GM19397 (cell line): ENCODE data around the gene TTC16.
"Not testable (repeated sequence)": the region's sequence is repeated elsewhere in the genome, so short reads cannot be mapped to it uniquely, and the experiment has no call there.

ENCODE experiments used
- ATAC-seq: cut with Tn5 transposase; IDR thresholded peaks from one replicate; pipeline ENCODE4 v1.9.1; 2021; ENCODE audit warnings: mild to moderate bottlenecking, moderate library complexity; ENCODE audit not compliant: unreplicated experiment

Gene TTC16

DNA sequence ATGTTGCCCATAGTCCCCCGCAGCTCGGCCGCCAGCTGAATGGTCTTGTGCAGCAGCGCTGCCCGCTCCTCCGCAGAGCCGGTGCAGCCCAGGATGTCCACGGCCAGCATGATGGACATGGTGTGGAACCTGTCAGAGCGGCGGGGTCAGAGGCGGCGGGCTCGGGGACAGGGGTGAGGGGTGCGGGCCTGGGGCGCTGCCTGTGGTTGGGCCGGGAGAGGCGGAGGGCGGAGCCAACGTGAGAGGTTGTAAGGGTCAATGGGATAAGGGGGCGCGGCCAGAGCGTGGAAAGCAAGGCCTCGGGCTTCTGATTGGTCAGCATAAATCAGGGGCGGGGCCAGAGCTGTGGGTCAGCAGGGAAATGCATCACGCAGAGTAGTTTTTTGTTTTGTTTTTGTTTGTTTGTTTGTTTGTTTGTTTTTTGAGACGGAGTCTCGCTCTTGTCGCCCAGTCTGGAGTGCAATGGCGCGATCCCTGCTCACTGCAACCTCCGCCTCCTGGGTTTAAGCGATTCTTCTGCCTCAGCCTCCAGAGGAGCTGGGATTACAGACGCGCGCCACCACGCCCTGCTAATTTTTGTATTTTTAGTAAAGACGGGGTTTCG lies 26.1 kb downstream of the TTC16 start:
- ATAC-seq: no peak

DNA sequence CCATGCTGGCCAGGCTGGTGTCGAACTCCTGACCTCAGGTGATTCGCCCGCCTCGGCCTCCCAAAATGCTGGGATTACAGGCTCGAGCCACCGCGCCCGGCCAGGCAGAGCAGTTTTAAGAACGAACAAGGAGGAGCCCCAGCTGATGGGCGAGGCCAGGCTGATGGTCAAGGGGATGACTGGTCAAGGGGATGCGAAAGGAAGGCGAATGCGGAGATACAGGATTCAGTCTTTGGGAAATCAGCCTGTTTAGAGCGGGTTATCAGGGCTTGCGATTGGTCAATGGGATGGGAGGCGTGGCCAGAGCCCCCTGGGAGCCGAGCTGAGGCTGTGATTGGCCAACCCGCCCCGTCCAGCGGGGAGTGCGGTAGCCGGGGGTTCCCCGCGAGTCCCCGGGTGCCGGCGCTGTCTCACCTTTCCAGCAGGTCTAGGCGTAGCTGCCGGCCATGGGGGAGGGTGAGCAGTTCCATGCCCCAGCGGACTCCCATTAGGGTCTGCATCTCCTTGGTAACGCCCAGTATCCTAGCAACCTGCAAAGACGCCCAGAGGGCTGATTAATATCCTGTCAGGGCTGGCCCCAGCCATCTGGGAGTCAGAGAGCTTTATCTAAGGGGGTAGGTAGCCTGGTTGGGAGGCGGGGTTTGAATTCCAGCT lies 26.7 kb downstream of the TTC16 start:
- no peak for ATAC-seq

DNA sequence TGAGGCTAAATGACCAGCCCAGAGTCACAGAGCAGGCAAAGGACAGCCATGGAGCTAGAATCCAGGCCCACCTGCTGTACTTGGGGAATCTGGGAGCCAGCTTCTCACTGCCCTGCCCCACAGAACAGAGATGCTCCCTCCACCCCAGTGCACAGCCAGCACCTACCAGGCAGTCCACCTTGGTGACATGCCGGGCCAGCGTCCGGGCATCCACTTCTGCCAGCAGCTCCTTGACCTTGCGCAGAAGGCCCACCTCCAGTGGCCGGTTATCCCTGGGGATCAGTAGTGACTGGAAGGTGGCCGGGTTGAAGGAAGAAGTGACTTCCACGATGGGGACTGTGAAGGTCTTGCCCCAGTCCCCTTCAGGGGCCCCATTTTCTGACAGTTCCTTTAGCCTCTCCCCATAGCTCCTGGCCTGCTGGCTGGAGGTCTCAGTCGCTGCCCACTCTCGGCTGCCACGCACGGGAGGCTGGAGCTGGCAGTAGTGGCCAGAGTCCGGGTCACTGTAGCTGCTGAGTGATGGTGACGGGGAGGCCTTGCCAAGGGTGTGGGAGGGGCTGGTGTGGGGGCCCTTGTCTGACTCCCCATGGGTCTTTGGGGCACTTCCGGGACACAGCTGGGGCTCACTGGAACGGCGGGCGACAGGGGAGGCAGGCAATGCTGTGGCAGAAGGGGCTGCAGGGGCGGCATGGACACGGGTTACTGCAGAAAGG lies 28.7 kb downstream of the TTC16 start:
- ATAC-seq: no peak

DNA sequence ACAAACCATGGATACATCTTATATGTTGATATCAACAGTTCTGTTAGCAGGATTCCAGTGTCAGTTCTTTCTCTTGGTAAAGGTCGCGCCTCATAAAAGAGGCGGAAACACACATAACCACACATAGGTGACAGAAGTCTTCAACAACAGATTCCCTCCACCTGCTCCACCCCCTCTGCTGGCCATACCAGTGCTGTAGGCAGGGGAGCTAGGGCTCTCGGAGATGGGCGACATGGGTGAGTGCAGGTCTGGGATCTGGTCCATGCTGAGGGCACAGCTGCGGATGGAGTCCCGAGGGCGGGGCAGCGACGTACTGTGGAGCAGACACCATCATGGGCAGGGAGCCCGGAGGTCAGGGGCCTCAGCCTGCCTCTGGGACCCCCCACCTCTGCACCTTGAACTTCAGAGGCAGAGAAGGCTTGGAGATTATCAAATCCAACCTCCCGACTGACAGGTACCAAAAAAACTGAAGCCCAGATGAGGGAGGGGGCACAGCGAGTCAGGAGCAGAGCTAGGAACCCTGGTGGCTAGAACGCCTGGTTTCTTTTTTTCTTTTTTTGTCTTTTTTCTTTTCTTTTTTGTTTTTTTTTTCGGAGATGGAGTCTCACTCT lies 31.2 kb downstream of the TTC16 start:
- no peak for ATAC-seq

DNA sequence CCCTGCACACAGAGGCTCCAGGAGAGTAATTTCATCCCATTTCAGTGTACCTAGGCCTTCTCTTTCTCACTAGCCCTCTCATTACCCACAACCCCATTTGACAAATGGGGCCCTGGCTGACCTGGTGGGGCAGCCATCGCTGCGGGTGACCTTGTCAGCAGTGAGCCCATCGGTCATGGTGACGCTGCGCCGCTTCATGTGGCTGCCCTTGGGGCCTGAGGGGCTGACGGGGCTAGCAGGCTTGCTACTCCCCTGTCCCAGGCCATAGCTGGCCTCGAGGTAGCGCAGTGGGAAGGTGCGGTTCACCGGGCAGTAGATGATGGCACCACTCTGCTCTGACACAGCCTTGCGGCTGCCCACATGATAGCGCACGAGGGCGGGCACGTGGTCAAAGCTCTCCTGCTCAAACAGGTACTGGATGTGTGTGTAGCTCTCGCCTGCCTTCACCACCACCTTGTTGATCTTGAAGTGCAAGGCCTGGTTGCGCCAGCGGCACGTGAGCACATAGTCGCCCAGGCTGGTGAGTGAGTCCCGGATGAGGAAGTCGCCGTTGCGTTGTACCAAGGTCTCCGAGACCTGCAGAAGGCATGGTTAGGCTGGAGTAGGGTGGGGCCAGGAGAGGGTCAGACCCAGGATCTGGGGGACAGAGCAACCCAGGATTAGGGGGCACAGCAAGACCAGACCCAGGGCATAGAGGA lies 33.4 kb downstream of the TTC16 start:
- no peak for ATAC-seq

DNA sequence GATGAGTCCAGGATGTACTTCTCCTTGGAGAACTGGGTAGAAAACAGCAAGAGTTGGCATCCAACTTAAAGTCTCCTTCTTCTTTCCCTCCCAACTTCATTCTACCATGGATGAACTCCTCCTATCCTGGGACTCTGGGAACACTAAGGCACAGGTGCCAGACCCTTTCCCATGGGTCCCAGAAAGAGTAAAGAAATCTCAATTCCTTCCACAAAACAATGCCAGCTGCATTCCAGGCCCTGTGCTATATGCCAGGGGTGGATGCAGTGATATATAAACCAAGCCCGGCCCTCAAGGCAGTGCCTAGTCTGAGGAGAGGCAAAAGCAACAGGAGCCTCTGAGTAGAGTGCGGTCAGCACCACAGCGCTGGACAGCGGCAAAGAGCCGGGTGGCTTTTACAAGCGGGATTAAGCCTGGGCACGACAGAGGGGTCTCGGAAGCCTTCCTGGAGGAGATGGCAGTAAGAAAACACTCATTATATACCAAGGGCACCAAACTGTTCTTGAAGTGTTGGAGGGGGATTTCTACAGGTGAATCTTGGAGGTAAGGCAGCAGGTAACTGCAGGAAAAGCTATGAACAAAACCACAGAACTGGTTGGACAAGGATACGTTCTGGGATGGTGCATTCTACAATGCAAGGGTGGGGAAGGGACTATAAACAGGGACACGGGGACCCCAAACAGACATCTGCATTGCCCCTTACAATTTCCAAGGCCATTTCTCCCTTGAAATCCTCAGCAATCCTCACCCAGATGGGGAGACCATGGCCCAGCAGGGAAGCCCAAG lies 35.6 kb downstream of the TTC16 start:
- no peak for ATAC-seq

DNA sequence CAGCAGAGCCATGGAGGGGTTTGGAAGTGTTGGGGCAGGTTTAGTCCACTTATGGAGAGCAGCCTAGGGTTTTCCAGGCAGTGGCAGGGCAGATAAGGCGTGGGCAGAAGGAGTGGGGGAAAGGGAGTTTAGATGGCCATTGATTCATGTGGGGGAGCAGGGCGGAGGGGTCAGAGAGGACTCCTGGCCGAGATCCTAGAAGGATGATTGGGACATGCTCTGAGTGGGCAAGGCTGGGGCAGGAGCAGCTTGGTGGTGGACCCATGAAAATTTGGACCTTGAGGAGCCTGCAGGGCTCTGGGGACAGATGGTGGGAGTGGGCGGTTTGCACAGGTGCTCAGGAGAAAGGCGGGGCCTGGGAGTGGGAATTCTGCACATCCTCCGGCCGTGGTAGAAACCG lies 37.3 kb downstream of the TTC16 start:
- no peak for ATAC-seq

DNA sequence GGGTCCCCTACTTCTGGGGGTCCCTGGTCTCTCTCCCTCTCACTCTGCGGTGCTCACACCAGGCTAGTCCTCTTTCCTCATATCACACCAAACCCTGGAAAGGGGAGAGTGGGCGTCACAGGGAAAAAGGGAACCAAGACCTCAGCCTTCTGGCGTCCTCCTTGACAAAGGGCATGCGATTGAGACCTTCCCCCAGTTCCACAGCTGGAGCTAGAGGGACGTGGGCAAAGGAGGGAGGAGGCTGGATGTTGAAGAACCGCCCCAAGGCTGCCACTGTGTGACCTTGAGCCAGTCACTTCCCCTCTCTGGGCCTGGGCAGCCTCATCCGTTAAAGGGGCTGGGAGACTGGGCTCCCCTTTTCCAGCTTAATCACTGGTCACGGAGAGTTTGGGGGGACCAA lies 37.7 kb downstream of the TTC16 start:
- no peak for ATAC-seq

DNA sequence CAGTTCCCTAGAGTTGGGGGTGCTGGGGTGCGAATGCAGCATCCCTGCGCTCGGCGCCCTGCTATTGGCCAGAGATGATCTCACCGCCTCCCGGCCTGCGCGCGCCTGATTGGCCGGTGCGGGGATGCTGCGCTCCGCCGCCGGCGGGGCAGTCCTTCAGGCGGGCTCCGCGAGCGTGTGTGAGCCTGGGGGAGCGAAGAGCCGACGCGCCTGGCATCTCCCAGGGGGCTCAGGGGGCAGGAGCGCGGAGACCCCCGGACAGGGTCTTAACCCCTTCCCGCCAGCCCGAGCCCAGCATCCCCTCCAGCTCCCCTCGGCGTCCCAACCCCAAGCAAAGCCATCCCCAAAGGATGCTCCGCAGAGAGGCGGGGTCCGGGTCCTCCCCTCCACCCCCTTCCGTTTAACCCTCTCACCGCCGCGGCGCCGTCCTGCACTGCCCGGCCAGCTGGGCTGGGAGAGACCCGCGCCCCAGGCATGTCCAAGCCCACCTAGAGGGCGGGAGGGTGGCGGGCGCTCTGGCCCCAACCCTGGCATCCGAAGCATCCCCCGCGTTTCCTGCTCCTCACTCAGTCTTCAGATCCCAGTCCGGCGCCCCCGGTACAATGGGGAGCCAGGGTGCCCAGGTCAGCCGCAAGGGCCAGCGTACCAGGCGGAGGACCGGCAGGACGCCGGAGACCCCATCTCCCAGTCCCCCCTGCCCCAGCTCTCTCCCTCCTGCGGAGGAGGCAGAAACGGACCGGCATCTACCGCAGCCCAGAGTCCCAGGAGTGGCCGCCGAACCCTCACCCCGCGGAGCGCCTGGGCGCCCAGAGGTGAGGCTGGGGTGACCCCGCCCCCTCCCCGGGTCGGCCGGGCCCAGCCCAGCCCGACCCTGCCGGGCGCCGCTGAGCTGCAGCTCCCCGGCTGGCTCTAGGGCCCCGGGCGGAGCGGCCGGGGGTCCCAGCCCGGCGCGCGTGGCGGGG lies 38.5 kb downstream of the TTC16 start:
- no peak for ATAC-seq

DNA sequence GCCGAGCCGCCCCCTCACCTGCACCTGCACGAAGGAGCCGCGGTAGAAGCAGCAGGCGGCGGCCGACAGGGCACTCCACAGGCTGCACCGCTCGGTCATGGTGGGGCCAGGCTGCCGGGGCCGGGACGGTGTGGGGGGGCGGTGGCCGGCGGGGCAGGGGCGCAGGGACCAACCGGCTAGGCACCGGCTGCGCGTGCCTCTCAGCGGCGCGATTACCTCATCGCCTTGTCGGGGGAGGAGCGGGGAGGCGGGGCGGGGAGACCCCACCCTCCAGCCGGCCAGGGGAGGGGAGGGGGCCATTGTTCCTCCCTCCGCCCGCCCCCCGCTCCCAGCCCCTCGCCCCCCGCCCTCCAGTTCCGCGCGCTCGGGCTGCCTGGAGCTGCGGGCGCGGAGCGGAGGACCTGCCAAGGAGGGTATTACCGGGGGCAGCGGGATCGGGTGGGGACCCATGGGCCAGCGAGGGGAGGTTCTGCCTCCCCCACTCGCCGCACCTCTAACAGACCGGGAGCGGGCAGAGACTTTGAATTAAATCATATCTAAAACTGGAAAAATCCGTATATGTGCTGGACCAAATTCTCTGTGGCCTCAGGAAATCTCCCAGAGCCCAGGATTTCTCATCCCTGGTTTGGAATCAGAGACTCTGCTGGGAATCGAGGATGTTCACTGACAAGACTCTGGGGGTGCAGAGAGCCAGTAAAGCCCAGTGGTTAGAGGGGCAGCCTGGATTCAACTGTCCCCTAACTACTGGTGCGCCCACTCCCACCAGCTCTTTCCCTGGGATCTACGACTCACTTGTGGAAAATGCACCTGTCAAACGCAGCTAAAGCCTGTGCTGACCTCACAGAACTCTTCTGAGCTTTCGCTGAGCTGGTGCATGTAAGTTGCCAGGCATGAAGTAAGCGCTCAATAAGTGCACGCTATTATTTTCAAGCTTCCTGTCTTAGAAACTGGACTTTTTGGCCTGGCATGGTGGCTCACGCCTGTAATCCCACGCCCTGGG lies 39.5 kb downstream of the TTC16 start:
- no peak for ATAC-seq

DNA sequence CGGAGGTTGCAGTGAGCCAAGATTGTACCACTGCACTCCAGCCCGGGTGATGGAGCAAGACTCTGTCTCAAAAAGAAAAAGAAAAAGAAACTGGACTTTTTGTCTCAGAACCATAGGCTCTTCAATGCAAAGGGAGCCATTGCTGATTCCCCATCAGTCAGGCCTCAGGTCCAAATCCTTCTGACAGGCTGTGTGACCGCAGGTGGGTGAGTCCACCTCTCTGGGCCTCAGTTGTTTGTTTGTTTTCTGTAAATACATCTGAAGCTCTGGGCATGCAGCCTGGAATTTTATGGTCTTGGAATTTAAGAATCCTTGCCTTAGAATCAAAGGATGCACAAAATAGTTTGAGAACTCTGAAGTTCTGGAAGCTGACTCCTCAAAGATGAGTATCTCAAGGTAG lies 40.4 kb downstream of the TTC16 start:
- no peak for ATAC-seq

DNA sequence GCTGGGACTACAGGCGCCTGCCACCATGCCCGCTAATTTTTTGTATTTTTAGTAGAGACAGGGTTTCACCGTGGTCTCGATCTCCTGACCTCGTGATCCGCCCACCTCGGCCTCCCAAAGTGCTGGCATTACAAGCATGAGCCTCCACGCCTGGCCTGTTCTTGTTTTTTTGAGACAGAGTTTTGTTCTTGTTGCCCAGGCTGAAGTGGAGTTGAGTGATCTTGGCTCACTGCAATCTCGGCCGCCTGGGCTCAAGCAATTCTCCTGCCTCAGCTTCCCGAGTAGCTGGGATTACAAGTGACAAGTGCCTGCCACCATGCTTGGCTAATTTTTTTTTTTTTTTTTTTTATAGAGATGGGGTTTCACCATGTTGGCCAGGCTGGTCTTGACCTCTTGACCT lies 40.9 kb downstream of the TTC16 start:
- ATAC-seq: not testable (repeated sequence)

DNA sequence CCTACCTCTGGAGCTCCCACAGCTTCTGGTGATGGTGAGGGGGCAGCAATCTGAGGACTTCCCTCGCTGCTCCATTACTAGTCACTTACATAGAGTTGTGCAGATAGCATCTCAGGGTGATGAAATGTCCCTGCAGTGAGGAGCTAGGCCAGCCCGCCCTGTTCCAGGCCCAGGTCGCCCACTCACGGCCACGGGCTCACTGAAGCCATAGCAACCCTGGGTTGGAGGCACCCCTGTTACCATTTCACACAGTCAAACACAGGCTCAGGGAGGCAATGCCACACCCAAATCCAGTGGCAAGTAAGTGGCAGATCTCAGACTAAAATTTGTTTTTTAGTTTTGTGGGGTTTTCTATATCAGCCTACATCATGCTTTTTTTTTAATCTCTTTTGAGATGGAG lies 43.0 kb downstream of the TTC16 start:
- ATAC-seq: no peak

DNA sequence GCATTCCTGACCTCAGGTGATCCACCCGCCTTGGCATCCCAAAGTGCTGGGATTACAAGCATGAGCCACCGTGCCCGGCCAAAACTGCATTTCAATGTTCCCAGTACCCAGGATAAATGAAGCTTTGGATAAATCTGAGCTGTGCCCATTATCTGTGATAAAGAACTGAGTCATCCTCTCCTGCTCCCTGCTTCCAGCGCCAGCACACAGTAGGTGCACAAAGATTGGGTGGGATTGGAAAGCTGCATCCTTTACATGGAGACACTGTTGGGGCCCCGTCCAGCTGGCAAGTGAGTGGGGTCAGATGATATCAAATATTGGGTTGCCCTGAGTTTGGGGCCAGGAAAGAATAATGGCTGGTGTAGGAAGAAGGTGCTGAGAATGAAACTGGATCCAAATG lies 45.2 kb downstream of the TTC16 start:
- ATAC-seq: no peak

DNA sequence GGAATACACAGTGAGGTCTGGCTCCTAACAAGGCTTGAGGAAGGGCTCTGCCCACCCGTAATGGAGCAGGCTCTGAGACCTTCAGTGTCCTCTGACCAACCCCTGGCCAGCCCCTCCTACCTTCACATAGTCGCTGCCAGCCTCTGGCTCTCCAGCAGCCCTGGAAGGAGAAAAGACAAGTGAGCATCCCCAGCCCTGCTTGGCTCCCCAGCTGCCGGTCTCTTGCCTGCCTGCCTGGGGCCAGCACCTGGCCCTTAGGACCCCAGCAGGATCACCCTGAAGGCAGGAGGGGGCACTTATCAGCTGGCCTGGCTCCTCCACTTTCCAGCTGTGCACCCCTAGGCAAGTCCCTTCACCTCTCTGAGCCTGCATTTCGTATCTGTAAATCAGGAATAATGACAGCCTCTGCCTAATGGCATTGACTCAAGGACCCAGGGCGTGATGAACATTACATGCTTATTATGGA lies 45.6 kb downstream of the TTC16 start:
- no peak for ATAC-seq

DNA sequence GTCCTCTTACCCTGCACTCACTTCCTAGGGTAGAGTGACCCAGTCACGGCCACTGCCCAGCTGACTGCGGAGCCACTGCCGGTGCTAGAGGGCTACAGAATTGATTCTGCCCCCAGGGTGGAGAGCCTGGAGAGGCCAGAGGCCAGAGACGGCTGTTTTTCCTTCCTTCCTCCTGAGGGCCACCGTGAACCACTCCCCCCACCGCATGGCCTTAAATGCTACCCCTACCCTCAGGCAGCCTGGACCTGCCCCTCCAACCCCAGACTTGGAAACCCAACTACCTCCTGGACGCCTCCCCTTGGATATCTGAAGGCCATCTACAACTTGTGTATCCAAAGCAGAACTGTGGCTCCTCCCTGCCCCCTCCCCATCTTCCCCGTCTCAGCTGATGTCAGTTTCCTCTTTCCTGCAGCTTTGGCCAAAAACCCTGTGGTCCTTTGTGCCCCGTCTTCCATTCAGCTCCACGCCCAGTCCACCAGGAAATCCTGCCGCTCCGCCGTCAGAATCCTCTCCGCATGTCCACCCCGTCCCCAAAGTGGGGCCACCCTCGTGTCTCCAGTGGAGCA lies 46.3 kb downstream of the TTC16 start:
- ATAC-seq: no peak

DNA sequence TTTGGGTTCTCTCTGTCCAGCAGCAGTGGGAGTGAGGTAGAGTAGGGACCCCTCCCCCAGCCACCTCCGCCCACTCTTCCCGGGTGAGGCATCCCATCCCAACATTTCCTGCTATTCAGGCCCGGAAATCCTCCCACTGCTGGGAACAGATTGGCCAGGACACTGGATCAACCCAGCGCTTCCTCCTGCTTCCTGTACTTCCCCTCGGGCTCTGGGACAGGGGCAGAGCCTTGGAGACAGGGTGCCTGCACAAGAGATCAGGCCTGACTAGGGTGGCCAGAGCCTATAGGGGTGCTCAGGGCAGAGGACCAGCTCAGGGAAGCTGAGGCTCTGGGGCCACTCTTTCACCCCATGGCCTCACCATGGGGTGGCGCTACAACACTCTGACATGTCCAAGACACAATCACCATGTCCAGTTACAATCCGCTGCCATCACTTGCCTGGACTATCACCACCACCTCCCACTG lies 48.1 kb downstream of the TTC16 start:
- no peak for ATAC-seq

DNA sequence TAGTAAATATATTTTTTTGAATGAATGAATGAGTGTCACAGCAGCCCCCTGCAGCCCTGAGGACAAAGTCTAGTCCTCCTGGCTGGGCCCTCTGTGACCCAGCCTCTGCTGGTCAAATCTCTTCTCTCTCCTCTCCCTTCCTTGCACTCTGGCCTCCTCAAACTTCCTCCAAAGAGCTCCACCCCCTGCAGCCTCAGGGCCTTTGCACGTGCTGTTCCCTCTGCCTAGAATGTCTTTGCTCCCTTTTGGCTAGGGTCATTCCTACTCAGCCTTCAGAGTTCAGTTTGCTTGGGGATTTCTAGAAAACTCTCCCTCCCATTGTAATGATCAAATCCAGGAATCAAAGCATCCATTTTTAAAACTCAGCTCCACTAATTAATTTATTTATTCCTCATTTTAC lies 49.5 kb downstream of the TTC16 start:
- ATAC-seq: no peak
